Endothelial cell of umbilical vein (primary cell): Measurements from ENCODE around the gene THSD7A.

Experiments
- MAX ChIP-seq: IDR thresholded peaks from 2 replicates; pipeline ENCODE4 v1.6.1; 2011; ENCODE audit not compliant: insufficient read depth, insufficient read length
- TF ChIP-seq, protein P1 (sequence below), 2 donors: IDR thresholded peaks; 1 replicate in 1 of 2; 2 replicates in 1 of 2; pipeline ENCODE4 v1.5.1; 2011; ENCODE audit warnings: low read length in 2 of 2, mild to moderate bottlenecking in 2 of 2, moderate library complexity in 2 of 2, control low read depth in 1 of 2, inconsistent platforms in 1 of 2, low read depth in 1 of 2; ENCODE audit not compliant: insufficient read depth in 1 of 2; ENCODE audit errors: extremely low read depth in 1 of 2

DNA sequence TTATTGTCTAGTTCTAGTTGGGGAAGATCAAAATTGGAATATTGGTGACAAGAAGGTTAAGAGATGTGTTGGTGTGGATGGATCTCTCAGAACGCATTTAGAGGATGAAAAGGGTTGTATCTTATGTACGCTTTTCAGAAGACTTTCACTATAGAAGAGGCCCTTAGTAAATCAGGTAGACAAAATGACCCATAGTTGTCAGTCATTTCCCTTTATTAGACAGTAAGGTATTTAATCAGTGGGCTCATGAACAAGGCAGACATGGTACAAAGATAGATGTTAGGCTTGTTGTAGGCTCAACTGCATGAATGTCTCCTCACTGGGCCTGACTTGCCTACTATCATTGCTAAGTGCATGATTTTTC, 499.2 kb downstream of the THSD7A start:
- TF ChIP-seq, protein P1, sequence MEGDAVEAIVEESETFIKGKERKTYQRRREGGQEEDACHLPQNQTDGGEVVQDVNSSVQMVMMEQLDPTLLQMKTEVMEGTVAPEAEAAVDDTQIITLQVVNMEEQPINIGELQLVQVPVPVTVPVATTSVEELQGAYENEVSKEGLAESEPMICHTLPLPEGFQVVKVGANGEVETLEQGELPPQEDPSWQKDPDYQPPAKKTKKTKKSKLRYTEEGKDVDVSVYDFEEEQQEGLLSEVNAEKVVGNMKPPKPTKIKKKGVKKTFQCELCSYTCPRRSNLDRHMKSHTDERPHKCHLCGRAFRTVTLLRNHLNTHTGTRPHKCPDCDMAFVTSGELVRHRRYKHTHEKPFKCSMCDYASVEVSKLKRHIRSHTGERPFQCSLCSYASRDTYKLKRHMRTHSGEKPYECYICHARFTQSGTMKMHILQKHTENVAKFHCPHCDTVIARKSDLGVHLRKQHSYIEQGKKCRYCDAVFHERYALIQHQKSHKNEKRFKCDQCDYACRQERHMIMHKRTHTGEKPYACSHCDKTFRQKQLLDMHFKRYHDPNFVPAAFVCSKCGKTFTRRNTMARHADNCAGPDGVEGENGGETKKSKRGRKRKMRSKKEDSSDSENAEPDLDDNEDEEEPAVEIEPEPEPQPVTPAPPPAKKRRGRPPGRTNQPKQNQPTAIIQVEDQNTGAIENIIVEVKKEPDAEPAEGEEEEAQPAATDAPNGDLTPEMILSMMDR (IDR thresholded peaks at IDR 0.05; ENCODE audit: extremely low read depth in 1 of 2, insufficient read depth in 1 of 2, low read depth in 1 of 2, low read length in 2 of 2), result no peak
- TF ChIP-seq MAX, result no peak
